ENCODE data around the gene MAP3K20. TPM values are rescaled to one million over a fixed set of nuclear protein-coding genes. Genes with fewer than 3 reads are reported as not detected.
"Not testable (repeated sequence)": the region's sequence is repeated elsewhere in the genome, so short reads cannot be mapped to it uniquely, and the experiment has no call there.

Gene MAP3K20
- total RNA-seq, 2 experiments from 2014 or later = 11.0 to 11.9 TPM

DNA sequence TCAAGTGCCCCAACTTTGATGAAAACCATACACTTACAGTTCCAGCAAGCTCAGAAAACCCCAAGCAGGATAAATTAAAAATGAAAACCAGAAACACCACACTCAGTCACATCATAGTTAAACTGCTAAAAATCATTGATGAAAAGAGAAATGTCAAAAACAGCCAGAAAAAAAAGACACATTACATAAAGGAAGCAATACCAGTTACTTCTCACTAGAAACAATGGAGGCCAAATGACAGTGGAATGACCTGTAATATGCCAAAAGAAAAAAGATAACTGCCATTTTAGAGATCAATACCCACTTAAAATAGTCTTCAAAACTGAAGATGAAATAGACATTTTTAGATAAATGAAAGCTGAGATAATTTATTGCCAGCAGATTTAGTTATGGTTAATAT lies 66.0 kb downstream of the MAP3K20 start:
- peaks cover 17% of the 10 kb centered on the region for H3K4me1 Mint-ChIP-seq
- no peak overlapping the region for H3K27ac Mint-ChIP-seq
- H3K9me3 Mint-ChIP-seq = peaks cover 10% of the 10 kb centered on the region
- no peak for DNase-seq
- H3K36me3 Mint-ChIP-seq = peaks cover 3% of the 10 kb centered on the region
- peaks cover 49% of the 10 kb centered on the region for H3K27me3 Mint-ChIP-seq
- H3K4me3 Mint-ChIP-seq = no peak overlapping the region

DNA sequence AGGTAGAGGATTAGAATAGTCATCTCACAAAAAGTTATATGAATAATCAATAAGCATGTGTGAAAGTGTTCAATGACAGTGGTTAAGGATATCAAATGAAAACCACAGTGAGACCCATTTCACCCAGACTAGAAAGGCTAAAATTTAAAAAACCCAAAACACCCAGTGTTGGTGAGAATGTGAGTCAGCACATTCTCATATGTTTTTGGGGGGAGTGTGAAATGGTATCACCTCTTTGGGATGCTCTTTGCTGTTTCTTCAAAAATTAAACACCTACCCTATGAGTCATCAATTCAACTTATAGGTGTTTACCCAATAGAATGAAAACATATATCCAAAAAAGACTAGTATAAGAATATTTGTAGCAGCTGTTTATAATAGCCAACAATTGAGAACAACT lies 69.8 kb downstream of the MAP3K20 start:
- Mint-ChIP-seq H3K4me3 (no peak overlapping the region), H3K9me3 (peaks cover 11% of the 10 kb centered on the region), H3K27me3 (peaks cover 45% of the 10 kb centered on the region), H3K36me3 (peaks cover 3% of the 10 kb centered on the region), H3K4me1 (peaks cover 23% of the 10 kb centered on the region), H3K27ac (no peak overlapping the region)
- DNase-seq = no peak

DNA sequence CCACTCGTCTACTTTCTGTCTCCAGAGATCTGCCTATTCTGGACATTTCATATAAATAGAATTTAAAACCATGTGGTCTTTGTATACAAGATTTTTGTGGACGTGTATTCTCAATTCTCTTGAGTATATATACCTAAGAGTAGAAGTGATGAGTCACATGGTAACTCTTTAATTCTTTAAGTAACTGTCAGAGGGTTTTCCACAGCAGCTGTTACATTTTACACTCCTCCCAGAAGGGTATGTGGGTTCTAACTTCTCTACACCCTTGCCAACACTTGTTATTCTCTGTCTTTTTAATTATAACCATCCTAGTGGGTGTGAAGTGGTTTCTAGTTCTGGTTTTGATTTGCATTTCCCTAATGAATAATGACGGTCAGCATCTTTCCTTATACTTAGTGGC lies 70.9 kb downstream of the MAP3K20 start:
- Mint-ChIP-seq H3K27ac (no peak overlapping the region), H3K4me1 (peaks cover 28% of the 10 kb centered on the region), H3K9me3 (peaks cover 10% of the 10 kb centered on the region), H3K4me3 (no peak overlapping the region), H3K27me3 (peaks cover 39% of the 10 kb centered on the region), H3K36me3 (no peaks in the 10 kb centered on the region)
- no peak for DNase-seq

DNA sequence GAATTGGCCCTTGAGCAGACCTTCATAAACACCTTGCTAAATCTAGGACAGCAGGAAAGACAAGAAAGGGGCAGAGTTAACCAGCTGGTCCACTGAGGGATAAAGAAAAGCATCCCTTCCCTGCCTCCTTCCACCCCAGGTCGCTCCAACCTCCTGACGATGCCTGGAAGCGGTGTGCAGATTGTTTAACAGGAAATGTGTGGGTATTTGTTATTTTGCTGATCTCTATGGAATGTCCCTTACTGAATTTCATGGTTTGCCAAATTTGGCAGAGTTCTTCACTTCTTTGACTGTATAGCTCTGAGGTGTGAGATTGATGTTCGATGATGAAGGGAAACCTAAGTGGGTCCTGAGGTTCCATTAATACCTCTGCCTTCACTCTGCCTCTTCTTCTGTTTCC lies 72.9 kb downstream of the MAP3K20 start:
- Mint-ChIP-seq H3K9me3 (peaks cover 4% of the 10 kb centered on the region), H3K27me3 (peaks cover 27% of the 10 kb centered on the region), H3K4me3 (no peak overlapping the region), H3K36me3 (no peaks in the 10 kb centered on the region), H3K4me1 (peaks cover 40% of the 10 kb centered on the region), H3K27ac (no peak overlapping the region)
- no peak for DNase-seq

GRCh38 chr2:173149491-173149890 lies 73.8 kb downstream of the MAP3K20 start:
- Mint-ChIP-seq H3K27me3 (peaks cover 21% of the 10 kb centered on the region), H3K4me3 (no peak overlapping the region), H3K4me1 (peaks cover 40% of the 10 kb centered on the region), H3K27ac (peak overlapping the region; percentile 80), H3K36me3 (no peaks in the 10 kb centered on the region), H3K9me3 (peaks cover 4% of the 10 kb centered on the region)
- peak; percentile 59 for DNase-seq

- Mint-ChIP-seq H3K27me3 (peaks cover 21% of the 10 kb centered on the region), H3K36me3 (no peaks in the 10 kb centered on the region), H3K9me3 (peaks cover 4% of the 10 kb centered on the region), H3K4me3 (no peak overlapping the region), H3K4me1 (peaks cover 38% of the 10 kb centered on the region), H3K27ac (peak overlapping the region; percentile 80)
- DNase-seq = no peak
Measured at GRCh38 chr2:173150087-173150486, 74.4 kb downstream of the MAP3K20 start.

- Mint-ChIP-seq H3K27ac (peak overlapping the region; percentile 27), H3K4me1 (peaks cover 35% of the 10 kb centered on the region), H3K4me3 (no peak overlapping the region), H3K36me3 (no peaks in the 10 kb centered on the region), H3K9me3 (peaks cover 4% of the 10 kb centered on the region), H3K27me3 (peaks cover 22% of the 10 kb centered on the region)
- DNase-seq = no peak
Measured at GRCh38 chr2:173150963-173151362, 75.3 kb downstream of the MAP3K20 start.

- H3K9me3 Mint-ChIP-seq = peaks cover 2% of the 10 kb centered on the region
- H3K4me1 Mint-ChIP-seq = peaks cover 35% of the 10 kb centered on the region
- no peak for DNase-seq
- peaks cover 23% of the 10 kb centered on the region for H3K27me3 Mint-ChIP-seq
- no peak overlapping the region for H3K4me3 Mint-ChIP-seq
- no peak overlapping the region for H3K27ac Mint-ChIP-seq
- H3K36me3 Mint-ChIP-seq = no peaks in the 10 kb centered on the region
Measured at GRCh38 chr2:173151671-173152401, 76.2 kb downstream of the MAP3K20 start.

- no peak overlapping the region for H3K4me3 Mint-ChIP-seq
- peaks cover 2% of the 10 kb centered on the region for H3K9me3 Mint-ChIP-seq
- no peaks in the 10 kb centered on the region for H3K36me3 Mint-ChIP-seq
- H3K27me3 Mint-ChIP-seq = peaks cover 16% of the 10 kb centered on the region
- H3K4me1 Mint-ChIP-seq = peaks cover 34% of the 10 kb centered on the region
- no peak for DNase-seq
- H3K27ac Mint-ChIP-seq = no peak overlapping the region
Measured at GRCh38 chr2:173153301-173153885, 77.7 kb downstream of the MAP3K20 start.

DNA sequence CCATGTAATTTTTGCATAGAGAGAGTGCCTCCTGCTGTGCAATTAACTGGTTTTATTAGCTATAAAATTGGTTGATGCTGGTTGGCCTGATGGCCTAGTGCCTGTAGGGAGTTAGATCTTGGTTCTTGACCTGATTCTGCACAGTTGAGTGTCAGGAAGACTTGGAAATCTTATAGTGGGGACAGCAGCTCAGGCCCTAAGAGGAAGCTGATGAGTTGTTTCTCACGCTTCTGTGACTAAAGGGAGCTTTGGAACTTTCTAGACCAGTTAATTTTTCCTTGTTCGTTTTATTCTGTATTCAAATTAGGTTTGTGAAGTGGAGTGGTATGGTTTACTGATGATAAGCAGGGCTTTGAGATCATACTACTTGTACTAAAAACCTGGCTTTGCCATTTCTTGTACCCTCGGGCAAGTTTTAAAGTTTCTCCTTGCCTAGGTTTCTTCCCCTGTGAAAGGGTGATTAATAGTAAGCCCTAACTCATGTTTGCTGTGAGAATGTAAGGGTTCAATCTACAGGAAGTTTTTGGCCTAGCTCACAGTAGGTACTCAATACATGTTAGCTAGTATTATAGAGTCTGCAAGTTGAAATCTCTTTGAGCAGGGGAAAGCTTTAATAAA lies 82.1 kb downstream of the MAP3K20 start:
- H3K4me1 Mint-ChIP-seq = peaks cover 4% of the 10 kb centered on the region
- no peak for DNase-seq
- H3K4me3 Mint-ChIP-seq = no peak overlapping the region
- H3K27me3 Mint-ChIP-seq = peaks cover 11% of the 10 kb centered on the region
- no peak overlapping the region for H3K27ac Mint-ChIP-seq
- no peaks in the 10 kb centered on the region for H3K36me3 Mint-ChIP-seq
- no peaks in the 10 kb centered on the region for H3K9me3 Mint-ChIP-seq

- no peaks in the 10 kb centered on the region for H3K4me1 Mint-ChIP-seq
- no peak overlapping the region for H3K27ac Mint-ChIP-seq
- DNase-seq = no peak
- H3K36me3 Mint-ChIP-seq = no peaks in the 10 kb centered on the region
- H3K27me3 Mint-ChIP-seq = peaks cover 13% of the 10 kb centered on the region
- H3K9me3 Mint-ChIP-seq = peaks cover 2% of the 10 kb centered on the region
- no peak overlapping the region for H3K4me3 Mint-ChIP-seq
Measured at GRCh38 chr2:173159791-173160463, 84.3 kb downstream of the MAP3K20 start.

DNA sequence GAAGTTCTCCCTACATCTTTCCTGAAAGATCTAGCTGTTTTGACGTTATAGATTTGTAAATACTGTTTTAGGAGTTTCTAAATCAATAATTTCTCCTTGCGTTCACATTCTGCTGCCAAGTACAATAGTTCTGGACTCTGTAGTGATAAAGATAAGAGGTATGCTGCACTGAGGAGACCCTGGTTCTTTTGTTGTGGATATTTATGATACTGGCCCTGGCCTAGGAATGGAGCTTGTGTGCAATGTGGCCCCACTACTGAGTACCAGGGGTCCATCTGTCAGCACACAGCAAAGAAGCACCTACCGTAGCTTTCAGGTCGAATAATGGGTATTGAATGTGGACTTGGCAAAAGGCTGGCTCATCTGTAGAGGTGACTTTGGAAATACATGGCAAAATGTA lies 85.0 kb downstream of the MAP3K20 start:
- no peak overlapping the region for H3K4me3 Mint-ChIP-seq
- H3K4me1 Mint-ChIP-seq = no peaks in the 10 kb centered on the region
- H3K9me3 Mint-ChIP-seq = peaks cover 2% of the 10 kb centered on the region
- peaks cover 12% of the 10 kb centered on the region for H3K27me3 Mint-ChIP-seq
- no peak overlapping the region for H3K27ac Mint-ChIP-seq
- no peaks in the 10 kb centered on the region for H3K36me3 Mint-ChIP-seq
- DNase-seq = no peak

DNA sequence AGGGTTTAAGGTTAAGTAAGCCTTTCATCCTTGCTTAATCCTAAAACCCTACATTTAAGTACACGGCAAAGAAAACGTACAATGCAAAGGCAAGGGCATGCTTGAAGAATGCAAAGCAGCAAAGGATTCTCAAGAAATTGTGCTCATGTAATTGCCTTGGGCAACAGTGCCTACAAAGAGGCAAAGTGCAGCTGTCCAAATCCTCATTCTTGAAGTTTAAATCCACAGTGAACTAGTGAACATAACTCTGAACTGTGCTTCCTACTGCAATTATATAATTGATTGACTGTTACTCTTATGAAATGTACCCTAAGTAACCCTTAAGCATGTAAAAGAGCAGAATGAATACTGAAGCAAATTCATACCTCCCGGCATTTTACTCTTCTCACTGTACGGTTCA lies 85.4 kb downstream of the MAP3K20 start:
- H3K27ac Mint-ChIP-seq = no peak overlapping the region
- H3K4me1 Mint-ChIP-seq = no peaks in the 10 kb centered on the region
- H3K4me3 Mint-ChIP-seq = no peak overlapping the region
- no peak for DNase-seq
- H3K27me3 Mint-ChIP-seq = peaks cover 10% of the 10 kb centered on the region
- H3K36me3 Mint-ChIP-seq = no peaks in the 10 kb centered on the region
- H3K9me3 Mint-ChIP-seq = peaks cover 2% of the 10 kb centered on the region

DNA sequence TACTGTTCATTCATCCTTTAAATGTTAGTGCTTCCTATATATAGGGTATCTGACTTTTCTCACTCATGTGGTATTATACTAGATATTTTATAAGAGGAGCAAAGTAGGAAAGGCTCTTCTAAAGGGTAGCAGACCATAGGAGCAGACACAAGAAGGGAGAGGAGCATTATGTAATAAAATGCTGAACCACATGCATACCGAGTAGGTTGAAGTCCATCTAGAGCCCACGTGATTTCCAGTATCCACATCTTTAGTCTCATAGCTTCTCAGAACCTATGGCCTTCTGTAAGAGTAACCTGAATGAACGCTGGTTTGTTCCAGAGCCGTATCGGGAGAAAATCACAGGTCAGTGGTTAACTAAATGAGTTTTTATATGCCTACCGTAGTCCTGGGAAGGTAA lies 85.9 kb downstream of the MAP3K20 start:
- Mint-ChIP-seq H3K27me3 (peaks cover 10% of the 10 kb centered on the region), H3K4me3 (no peak overlapping the region), H3K9me3 (peaks cover 2% of the 10 kb centered on the region), H3K36me3 (no peaks in the 10 kb centered on the region), H3K27ac (no peak overlapping the region), H3K4me1 (no peaks in the 10 kb centered on the region)
- DNase-seq = no peak

GRCh38 chr2:173163357-173163756 lies 87.7 kb downstream of the MAP3K20 start:
- not testable (repeated sequence) for H3K4me3 Mint-ChIP-seq, H3K36me3 Mint-ChIP-seq, H3K27me3 Mint-ChIP-seq, H3K4me1 Mint-ChIP-seq, DNase-seq, H3K9me3 Mint-ChIP-seq, H3K27ac Mint-ChIP-seq

All from activated naive CD8-positive, alpha-beta T cell treated with anti-CD3 and anti-CD28 coated beads for 36 hours (primary cell).